Measurements from ENCODE around the gene CRAT. TPM values are rescaled to one million over a fixed set of nuclear protein-coding genes. Genes with fewer than 3 reads are reported as not detected.

The CRAT gene
- total RNA-seq, 1 experiment from 2014 or later, result 8.8 TPM

DNA sequence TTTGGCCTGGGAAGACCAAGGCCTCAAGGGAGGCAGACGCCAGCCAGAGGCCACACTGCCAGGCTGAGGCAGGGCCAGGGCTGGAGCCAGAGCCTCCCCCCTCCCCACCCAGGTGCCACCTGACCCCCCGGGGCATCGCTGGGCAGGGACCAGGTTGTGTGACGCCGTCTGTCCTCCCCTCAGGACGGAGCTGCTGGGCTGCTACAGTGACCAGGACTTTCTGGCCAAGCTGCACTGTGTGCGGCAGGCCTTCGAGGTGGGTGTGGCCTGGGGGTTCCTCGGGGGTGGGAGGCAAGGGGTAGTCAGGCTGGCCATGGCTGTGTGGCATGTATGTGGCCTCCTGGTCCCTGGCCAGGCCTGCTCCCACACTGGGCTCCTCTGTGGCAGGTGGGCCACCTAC is 47.5 kb downstream of the CRAT start:
- no peak for DNase-seq (ENCODE audit: low read depth)

DNA sequence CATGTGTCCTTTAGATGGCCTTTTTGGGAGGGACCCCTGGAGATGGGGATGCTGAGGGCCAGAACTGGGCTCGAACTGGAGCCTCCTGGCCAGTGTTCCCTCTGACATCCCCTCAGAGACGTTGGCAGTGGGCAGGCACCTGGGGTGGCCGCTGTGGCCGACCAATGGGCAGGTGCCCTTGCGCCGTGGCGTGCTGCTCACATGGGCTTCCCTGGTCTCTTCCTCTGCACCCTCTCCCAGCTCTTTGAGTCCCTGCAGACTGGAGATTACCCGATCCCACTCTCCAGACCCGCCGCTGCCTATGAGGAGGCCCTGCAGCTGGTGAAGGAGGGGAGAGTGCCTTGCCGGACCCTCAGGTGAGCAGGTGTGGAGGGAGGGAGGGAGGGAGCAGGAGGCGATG is 49.6 kb downstream of the CRAT start:
- DNase-seq (ENCODE audit: low read depth), result no peak

DNA sequence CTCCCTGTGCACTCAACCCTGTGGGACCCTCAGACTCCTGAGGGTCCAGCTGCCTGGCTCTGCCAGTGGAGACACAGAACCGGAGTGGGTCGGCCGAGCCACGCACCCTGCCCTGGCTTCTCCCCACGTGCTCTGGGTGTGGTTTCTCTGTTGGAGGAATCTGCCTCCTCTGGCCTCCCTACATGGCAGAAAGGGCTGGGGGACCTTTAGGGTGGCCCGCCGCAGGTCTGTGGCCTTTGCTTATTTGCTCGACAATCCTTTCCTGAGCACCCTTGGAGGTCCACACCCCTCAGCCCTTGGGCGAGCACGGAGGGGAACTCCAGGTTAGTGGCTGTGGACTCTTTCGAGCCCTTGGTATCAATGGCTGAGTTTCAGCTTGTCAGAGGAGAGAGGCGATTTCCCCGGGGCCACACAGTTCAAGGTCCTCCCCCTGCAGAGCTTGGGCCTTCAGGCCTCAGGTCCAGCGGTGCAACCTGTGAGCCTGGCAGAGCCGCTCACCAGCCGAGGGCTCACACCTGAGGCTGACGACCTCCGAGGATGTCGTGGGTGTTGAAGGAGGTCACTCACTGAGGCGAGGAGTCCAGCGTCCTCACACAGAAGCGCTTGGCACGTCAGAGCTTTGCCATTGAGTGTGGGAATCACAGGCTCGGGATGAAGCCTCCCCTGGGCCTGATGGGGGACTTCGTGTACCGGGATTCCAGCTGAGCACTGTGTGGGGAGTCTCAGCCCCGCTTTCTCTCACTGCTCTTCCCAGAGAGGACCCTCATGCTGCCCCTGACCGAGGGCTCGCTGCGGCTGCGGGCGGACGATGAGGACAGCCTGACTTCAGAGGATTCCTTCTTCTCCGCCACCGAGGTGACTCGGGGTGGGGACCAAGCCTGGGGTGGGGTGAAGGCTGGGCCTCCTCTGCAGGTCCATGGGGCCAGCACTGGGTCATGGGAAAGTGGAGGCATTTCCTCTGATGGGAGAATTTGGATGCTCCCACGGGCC is 50.5 kb downstream of the CRAT start:
- no peak for DNase-seq (ENCODE audit: low read depth)

DNA sequence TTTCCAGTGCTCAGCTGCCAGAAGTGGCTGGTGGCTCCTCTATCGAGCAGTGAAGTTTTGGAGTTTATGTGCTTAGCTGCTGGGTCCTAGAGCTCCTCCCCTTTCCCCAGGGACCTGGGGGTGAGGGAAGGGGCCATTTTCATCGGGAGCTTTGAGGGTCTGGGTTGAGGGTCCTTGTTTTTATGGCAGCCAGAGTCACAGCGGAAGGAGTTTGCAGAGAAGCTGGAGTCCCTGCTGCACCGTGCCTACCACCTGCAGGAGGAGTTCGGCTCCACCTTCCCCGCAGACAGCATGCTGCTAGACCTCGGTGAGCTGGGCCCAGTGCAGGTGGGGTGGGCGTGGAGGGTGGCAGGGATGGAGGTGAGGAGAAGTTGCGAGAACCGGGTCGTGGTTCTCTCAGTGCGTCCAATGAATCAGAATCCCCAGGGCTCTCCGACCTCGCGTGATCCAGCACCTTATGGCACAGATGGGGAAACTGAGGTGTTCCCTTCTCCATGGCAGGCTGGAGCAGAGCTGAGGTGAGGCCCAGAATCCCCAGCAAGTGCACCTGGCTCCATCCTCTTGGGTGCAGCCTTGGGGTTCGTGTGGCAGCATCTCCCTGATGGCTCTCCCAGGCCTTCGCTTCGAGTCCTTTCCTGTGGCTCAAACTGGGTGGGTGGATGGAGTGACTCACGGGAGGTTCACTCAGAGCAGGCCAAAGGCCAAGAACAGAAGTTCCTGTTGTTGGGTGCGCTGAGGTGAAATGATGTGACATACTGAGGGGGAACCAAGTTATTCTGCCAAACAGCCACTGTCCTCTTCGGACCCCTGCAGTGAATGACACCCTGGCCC is 51.4 kb downstream of the CRAT start:
- peak; percentile 27 for DNase-seq (ENCODE audit: low read depth)

DNA sequence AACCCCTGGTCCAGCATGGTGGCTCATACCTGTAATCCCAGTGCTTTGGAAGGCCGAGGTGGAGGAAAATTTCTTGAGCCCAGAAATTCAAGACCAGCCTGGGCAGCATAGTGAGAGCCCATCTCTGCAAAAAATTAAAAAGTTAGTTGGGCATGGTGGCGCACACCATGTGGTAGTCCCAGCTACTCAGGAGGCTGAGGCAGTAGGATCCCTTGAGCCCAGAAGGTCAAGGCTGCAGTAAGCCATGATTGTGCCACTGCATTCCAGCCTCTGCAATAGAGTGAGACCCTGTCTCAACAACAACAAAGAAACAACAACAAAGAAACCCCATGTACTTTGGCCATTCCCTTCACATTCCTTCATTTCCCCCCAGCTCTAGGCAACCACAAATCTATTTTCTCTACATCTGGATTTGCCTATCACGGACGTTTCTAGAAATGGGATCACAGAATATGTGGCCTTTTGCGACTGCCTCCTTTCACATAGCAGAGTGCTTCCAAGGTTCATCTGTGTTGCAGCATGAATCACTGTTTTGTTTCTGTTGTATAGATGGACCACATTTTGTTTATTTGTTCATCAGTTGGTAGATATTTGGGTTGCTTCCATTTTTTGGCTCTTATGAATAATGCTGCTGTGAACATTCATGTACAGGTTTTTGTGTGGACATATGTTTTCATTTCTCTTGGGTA is 56.3 kb downstream of the CRAT start:
- DNase-seq (ENCODE audit: low read depth), result no peak

DNA sequence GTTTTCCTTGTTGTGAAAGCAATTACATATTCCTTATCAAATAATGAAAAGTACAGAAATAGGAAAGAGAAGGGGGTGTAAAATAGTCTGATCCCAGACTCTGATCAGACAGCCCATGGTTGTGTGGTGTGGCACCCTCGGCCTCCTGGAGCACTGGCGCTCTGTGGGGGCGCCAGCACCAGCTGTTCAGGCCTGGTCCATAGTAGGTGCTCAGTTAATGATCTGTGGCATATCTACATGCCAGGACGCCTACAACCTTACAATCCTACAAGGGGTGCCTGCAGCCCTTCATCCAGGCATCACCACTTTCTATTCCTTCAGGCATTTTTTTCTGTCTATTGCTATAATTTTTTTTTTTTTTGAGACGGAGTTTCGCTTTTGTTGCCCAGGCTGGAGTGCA is 57.6 kb downstream of the CRAT start:
- no peak for DNase-seq (ENCODE audit: low read depth)

DNA sequence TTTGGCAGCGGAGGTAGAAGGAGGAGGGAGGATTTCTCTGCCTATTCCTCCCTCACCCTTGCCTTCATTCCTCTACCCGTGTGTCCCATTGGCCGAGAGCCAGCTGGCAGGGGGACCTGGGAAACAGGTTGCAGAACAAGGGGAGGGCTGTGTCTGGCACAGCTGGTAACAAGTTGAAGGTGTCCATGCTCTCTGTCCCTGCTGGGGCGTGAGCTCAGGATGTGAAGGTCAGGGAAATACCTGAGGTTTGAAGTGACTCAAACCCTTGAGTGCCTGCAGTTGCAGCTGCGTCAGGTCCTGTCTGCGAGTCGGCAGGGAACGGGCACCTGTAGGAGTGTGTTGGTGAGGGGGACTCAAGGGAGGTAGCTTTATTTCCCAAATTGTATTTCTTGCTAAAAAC is 58.0 kb downstream of the CRAT start:
- DNase-seq (ENCODE audit: low read depth), result no peak

Other genes starting within 250 kb of the CRAT start
- gene KYAT1, start 228.8 kb downstream of the CRAT start, total RNA-seq (2014; rRNA removed; shearing (Covaris generic)), result 7.1 and 8.9 TPM in 2 replicates
- gene LRRC8A, start 228.7 kb downstream of the CRAT start, total RNA-seq (2014; rRNA removed; shearing (Covaris generic)), result 35.5 and 36.7 TPM in 2 replicates
- not detected in 2 replicates for gene PHYHD1, start 189.8 kb downstream of the CRAT start, total RNA-seq (2014; rRNA removed; shearing (Covaris generic))
- 16.3 and 17.1 TPM in 2 replicates for gene DOLK, start 163.2 kb downstream of the CRAT start, total RNA-seq (2014; rRNA removed; shearing (Covaris generic))
- gene NUP188, start 163.1 kb downstream of the CRAT start, total RNA-seq (2014; rRNA removed; shearing (Covaris generic)), result 73.7 and 75.5 TPM in 2 replicates
- gene SH3GLB2, start 82.5 kb downstream of the CRAT start, total RNA-seq (2014; rRNA removed; shearing (Covaris generic)), result 19.0 and 21.8 TPM in 2 replicates
- 7.8 and 27.4 TPM in 2 replicates for gene MIGA2, start 74.2 kb downstream of the CRAT start, total RNA-seq (2014; rRNA removed; shearing (Covaris generic))
- gene DOLPP1, start 29.7 kb downstream of the CRAT start, total RNA-seq (2014; rRNA removed; shearing (Covaris generic)), result 18.1 and 19.5 TPM in 2 replicates
- gene PTPA, start 622 bp upstream of the CRAT start, total RNA-seq (2014; rRNA removed; shearing (Covaris generic)), result 0.63 TPM in 1 of 2 replicates, not detected in the other
- gene IER5L, start 67.5 kb upstream of the CRAT start, total RNA-seq (2014; rRNA removed; shearing (Covaris generic)), result not detected in 2 replicates

All from Daoy (cell line).